HG02973 (cell line): ENCODE data around the gene POU2F3.

ENCODE experiments used
- ATAC-seq: cut with Tn5 transposase; IDR thresholded peaks from one replicate; pipeline ENCODE4 v1.9.1; 2021; ENCODE audit warnings: moderate library complexity; ENCODE audit not compliant: unreplicated experiment

POU2F3 gene

GRCh38 chr11:120239713-120240640 is at the start of gene POU2F3:
Gene POU2F3, plus strand, starts transcription at chr11:120240140. Its CDS starts 204 bp downstream, at chr11:120240344.
- no peak for ATAC-seq

DNA sequence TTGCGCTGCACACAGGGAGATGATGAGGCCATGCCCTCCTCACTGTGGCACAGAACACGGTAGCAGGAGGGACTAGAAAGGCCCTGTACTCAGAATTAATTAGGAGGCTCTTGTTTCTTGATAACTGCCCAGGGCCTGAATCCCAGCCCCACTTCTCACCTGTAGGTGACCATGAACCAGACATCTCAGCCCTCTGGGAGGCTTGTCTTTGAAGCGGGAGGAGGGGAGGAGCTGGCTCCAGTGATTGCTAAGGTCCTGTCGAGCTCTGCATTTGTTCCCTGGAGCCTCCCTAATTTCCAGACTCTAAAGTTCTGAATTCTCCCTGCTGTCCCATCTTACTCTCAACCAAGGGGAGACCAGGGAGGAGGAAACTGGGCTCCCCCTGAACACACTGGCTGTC is 48.9 kb upstream of the POU2F3 start:
- no peak for ATAC-seq

- ATAC-seq: no peak
These were observed 46.9 kb upstream of the POU2F3 start for GRCh38 chr11:120192831-120193625.

- ATAC-seq: no peak
These were observed 45.8 kb upstream of the POU2F3 start for GRCh38 chr11:120194166-120194565.

- no peak for ATAC-seq
These were observed 44.2 kb upstream of the POU2F3 start for GRCh38 chr11:120195601-120196320.

GRCh38 chr11:120196826-120197225 is 43.1 kb upstream of the POU2F3 start:
- no peak for ATAC-seq

- ATAC-seq: no peak
These were observed 42.6 kb upstream of the POU2F3 start for GRCh38 chr11:120197251-120197891.

GRCh38 chr11:120197977-120198376 is 42.0 kb upstream of the POU2F3 start:
- ATAC-seq: no peak

- no peak for ATAC-seq
These were observed 41.5 kb upstream of the POU2F3 start for GRCh38 chr11:120198403-120198786.

- ATAC-seq: no peak
These were observed 41.0 kb upstream of the POU2F3 start for GRCh38 chr11:120198787-120199469.

- ATAC-seq: no peak
These were observed 40.3 kb upstream of the POU2F3 start for GRCh38 chr11:120199613-120200012.

DNA sequence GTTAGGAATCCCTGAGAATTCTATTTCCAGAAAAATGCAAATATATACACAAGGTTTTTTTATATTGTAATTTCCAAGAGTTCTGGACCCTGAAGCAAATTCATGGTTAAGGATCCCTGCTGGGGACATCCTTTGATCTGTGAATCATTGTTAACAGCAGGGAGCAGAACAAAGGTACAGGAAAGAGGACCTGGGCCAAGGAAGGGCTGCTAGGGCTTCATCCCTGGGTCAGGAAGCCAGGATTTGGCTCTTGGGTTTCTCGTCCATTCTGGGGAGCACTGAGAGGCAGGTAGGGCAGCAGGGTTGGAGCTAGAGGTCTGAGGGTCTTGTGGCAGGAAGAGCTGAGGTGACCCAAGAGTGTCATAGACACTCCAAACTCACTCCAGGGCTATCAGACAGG is 39.3 kb upstream of the POU2F3 start:
- no peak for ATAC-seq

DNA sequence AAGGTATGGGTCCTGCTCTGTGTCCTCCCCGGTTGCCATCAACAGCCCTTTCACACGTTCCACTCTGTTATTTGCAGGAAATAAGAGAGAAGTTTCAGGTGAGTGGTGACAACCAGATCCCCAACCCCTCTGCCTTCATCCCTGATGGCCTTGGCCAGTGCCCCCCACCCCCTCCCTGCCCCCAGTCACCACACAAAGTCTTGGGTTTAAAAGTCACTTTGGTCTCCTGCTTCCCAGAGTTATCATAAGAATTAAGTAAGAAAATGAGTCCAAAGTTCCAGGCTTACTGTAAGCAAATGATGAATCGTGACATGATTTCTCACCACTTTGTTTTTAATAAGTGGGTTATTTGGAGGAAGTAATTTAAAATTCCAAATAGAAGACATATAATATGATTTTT is 38.3 kb upstream of the POU2F3 start:
- no peak for ATAC-seq

DNA sequence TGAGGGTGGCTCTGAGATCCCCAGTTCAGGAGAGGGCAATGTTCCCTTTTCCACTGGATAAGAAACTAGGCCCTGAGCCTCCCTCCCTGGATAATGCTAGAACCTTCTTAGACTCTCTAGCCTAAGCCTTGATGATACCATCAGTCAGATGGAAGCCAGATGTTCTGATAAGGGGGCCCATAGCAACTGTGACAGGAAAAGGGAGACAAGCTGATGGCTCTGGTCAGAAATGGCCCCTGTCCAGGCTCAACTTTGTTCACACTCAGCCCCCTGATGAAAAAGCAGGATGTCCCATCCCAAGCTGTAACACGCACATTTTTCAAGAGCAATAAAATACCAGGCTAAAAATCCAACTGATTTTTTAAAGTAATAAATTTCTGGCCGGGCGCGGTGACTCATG is 36.3 kb upstream of the POU2F3 start:
- no peak for ATAC-seq

DNA sequence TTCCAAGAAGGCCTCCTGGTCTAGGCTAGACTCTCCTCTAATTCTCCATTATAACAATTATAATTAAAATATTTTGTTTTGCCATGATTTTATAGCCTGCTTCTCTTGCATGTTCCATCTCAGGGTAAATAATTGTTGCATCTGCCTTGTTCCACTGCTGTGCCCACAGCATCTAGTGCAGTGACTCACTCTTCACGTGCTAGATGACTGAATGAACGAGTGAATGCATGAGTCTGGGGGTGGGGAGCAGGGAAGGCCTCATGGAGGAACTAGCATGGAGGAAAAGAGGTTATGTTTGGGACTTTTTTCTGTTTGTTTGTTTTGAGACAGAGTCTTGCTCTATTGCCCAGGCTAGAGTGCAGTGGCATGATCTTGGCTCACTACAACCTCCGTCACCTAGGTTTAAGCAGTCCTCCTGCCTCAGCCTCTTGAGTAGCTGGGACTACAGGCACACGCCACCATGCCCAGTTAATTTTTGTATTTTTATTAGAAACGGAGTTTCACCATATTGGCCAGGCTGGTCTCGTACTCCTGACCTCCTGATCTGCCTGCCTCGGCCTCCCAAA is 34.3 kb upstream of the POU2F3 start:
- no peak for ATAC-seq

GRCh38 chr11:120207512-120207911 is 32.4 kb upstream of the POU2F3 start:
- no peak for ATAC-seq

DNA sequence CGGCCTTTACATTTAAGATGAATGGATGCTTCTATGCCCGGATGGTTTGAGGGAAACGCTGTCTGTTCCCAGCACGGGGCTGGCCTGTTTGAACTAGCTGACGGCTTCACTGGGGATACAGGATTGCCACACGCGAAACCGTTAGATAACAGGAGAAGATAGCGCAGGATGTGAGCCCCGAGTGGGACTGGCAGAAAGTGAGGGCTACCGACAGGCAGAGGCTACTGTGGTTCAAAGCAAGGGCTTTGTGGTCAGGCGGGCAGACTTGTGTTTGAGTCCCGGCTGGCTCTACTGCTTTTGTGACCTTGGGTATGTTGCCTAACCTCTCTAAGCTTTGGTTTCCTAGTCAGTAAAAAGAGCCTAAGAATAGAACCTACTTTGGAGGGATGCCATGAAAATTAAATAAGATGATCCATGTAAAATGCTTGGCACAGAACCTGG is 31.9 kb upstream of the POU2F3 start:
- ATAC-seq: no peak

DNA sequence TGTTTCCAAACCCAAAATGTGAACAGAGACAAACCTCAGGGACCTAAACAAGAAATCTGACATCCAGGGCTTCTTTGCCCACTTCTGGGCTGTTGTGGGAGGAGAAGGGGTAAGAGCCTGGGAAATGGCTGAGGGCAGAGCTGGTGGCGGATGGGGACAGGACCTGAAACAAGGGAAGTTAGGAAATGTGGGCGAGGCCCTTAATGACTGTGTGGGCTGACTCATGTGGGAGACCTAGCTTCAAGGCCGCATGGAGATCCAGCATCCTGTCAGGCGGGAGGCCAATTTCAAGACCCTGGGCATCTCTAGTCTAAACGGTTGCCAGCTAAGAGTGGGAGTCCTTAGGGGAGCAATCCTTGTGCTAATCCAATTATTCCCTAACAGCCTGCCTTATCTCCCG is 31.2 kb upstream of the POU2F3 start:
- ATAC-seq: no peak

GRCh38 chr11:120209746-120210625 is 30.0 kb upstream of the POU2F3 start:
- ATAC-seq: no peak
